ENCODE data around the gene NEUROG2. TPM values are rescaled to one million over a fixed set of nuclear protein-coding genes. Genes with fewer than 3 reads are reported as not detected.
"Not testable (repeated sequence)": the region's sequence is repeated elsewhere in the genome, so short reads cannot be mapped to it uniquely, and the experiment has no call there.

Gene NEUROG2
- total RNA-seq, 4 donors from 2014 or later = not detected

DNA sequence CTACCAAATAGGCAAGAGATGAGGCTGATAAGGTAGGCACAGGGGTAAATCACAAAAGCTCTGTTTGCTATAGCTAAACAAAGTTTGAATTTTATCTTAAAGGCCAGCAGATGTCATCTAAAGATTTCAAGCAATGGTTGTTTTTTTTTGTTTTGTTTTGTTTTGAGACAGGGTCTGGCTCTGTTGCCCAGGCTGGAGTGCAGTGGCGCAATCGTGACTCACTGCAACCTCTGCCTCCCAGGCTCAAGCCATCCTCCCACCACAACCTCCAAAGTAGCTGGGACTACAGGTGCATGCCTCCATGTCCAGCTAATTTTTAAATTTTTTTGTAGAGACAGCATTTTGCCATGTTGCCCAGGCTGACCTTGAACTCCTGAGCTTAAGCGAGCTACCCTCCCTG lies 43.1 kb upstream of the NEUROG2 start:
- H3K27me3 ChIP-seq = no peaks in the 10 kb centered on the region
- DNase-seq = no peak
- no peak overlapping the region for H3K4me3 ChIP-seq (replicated peaks in 1 of 3)
- H3K4me1 ChIP-seq = no peaks in the 10 kb centered on the region
- no peaks in the 10 kb centered on the region for H3K36me3 ChIP-seq
- WGBS, 2 donors = 97 to 98% methylated on average over 3 of the region's 3 CpGs
- H3K27ac ChIP-seq = no peak overlapping the region
- TF ChIP-seq POLR2A (IDR thresholded peaks at IDR 0.05) = no peak
- TF ChIP-seq, protein P1, sequence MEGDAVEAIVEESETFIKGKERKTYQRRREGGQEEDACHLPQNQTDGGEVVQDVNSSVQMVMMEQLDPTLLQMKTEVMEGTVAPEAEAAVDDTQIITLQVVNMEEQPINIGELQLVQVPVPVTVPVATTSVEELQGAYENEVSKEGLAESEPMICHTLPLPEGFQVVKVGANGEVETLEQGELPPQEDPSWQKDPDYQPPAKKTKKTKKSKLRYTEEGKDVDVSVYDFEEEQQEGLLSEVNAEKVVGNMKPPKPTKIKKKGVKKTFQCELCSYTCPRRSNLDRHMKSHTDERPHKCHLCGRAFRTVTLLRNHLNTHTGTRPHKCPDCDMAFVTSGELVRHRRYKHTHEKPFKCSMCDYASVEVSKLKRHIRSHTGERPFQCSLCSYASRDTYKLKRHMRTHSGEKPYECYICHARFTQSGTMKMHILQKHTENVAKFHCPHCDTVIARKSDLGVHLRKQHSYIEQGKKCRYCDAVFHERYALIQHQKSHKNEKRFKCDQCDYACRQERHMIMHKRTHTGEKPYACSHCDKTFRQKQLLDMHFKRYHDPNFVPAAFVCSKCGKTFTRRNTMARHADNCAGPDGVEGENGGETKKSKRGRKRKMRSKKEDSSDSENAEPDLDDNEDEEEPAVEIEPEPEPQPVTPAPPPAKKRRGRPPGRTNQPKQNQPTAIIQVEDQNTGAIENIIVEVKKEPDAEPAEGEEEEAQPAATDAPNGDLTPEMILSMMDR (IDR thresholded peaks at IDR 0.05) = no peak
- intact Hi-C loops (cut with DNase I) = no loop called here
- H3K9me3 ChIP-seq = no peaks in the 10 kb centered on the region

DNA sequence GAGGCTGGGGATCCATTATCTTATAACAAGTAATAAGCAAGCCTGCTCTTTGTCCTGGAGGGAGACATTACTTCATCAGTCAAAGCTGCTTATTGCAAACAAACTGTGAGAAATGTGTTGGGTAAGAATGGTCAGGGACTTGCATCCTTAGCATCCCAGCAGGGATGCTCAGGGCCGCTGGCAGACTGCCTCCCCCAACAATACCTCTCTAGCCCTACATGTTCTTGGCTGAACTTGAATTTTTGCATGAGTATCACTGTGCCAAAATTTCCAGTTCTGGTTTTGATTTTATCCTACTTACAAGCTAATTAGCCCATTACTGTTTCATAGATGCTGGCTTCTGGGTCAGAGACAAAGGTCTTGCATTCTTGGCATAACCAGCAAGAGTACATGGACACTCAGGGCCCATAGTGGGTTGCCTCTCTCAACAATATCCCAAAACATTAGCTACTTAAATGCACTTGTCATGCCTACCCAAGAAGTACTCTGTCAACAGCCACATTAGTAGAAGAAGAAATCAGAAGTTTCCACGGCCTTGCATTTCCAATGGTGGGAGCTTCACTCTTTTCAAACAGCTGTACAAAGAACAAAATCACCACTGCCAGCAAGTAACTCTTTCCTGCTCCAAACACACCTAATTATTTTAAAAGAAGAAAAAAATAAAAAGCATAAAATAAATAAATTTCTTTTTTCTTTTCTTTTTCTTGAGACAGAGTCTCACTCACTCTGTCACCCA lies 41.9 kb upstream of the NEUROG2 start:
- TF ChIP-seq, protein P1 (IDR thresholded peaks at IDR 0.05) = no peak
- TF ChIP-seq POLR2A (IDR thresholded peaks at IDR 0.05) = no peak
- Histone ChIP-seq H3K27ac (no peak overlapping the region), H3K9me3 (no peaks in the 10 kb centered on the region), H3K27me3 (no peaks in the 10 kb centered on the region), H3K4me3 (replicated peaks in 1 of 3) (no peak overlapping the region), H3K36me3 (no peaks in the 10 kb centered on the region), H3K4me1 (no peaks in the 10 kb centered on the region)
- no peak for DNase-seq
- 86 to 89% methylated on average over 2 of the region's 2 CpGs for WGBS, 2 donors
- intact Hi-C loops (cut with DNase I) = no loop called here

DNA sequence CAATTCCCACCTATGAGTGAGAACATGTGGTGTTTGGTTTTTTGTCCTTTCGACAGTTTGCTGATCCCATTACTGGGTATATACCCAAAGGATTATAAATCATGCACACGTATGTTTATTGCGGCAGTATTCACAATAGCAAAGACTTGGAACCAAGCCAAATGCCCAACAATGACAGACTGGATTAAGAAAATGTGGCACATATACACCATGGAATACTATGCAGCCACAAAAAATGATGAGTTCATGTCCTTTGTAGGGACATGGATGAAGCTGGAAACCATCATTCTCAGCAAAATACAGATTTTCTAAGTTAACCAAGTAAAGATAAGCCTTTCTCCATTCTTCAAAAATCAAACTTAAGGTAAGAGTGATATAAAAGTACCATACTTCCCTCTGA lies 38.3 kb upstream of the NEUROG2 start:
- H3K36me3 ChIP-seq; intact Hi-C loops (cut with DNase I); H3K4me3 ChIP-seq (replicated peaks in 1 of 3); H3K4me1 ChIP-seq; H3K27me3 ChIP-seq; DNase-seq; H3K27ac ChIP-seq; H3K9me3 ChIP-seq: not testable (repeated sequence)
- WGBS, 2 donors = 93 to 98% methylated on average over 3 of the region's 3 CpGs

DNA sequence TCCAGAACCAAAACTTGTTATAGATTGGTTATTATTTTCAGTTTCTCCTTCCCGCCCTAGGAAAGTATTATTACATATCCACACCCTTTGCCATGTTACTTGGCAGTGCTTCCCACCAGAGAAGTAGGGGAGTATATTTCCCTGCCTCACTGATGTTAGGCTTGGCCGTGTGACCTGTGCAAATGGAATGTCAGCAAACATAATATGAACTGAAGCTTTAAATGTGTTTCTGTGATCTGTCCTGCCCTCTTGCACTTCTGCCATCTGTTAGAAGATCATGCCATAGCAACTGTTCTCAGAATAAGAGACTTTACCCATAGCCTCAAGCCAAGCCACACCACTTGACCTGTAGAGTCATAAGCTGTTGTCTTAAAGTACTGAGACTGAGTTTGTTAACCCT lies 36.7 kb upstream of the NEUROG2 start:
- TF ChIP-seq, protein P1 (IDR thresholded peaks at IDR 0.05) = no peak
- TF ChIP-seq POLR2A (IDR thresholded peaks at IDR 0.05) = no peak
- 72 to 82% methylated on average over 2 of the region's 2 CpGs for WGBS, 2 donors
- H3K4me3 ChIP-seq (replicated peaks in 1 of 3) = no peak overlapping the region
- no peaks in the 10 kb centered on the region for H3K4me1 ChIP-seq
- H3K36me3 ChIP-seq = no peaks in the 10 kb centered on the region
- intact Hi-C loops (cut with DNase I) = no loop called here
- H3K27ac ChIP-seq = no peak overlapping the region
- no peaks in the 10 kb centered on the region for H3K9me3 ChIP-seq
- H3K27me3 ChIP-seq = no peaks in the 10 kb centered on the region
- DNase-seq = no peak

DNA sequence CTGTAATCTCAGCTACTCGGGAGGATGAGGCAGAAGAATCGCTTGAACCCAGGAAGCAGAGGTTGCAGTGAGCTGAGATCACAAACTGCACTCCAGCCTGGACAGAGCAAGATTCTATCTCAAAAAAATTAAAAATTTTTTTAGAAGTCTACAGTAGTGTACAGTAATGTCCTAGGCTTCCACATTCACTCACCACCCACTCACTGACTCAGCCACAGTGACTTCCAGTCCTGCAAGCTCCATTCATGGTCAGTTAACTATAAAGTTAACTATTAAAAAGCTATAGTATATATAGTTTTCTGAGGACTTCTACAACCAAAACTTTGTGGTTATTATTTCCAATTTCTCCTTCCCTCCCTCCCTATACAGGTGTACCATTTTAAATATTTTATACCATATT lies 34.7 kb upstream of the NEUROG2 start:
- Histone ChIP-seq H3K4me3 (replicated peaks in 1 of 3) (no peak overlapping the region), H3K9me3 (no peaks in the 10 kb centered on the region), H3K4me1 (no peaks in the 10 kb centered on the region), H3K36me3 (no peaks in the 10 kb centered on the region), H3K27ac (no peak overlapping the region), H3K27me3 (no peaks in the 10 kb centered on the region)
- DNase-seq = no peak
- TF ChIP-seq POLR2A (IDR thresholded peaks at IDR 0.05) = no peak
- TF ChIP-seq, protein P1 (IDR thresholded peaks at IDR 0.05) = no peak
- WGBS, 2 donors = 95 to 97% methylated on average over 2 of the region's 2 CpGs
- intact Hi-C loops (cut with DNase I) = no loop called here
